ENCODE results near the gene C12orf54.
"Not testable (repeated sequence)": the region's sequence is repeated elsewhere in the genome, so short reads cannot be mapped to it uniquely, and the experiment has no call there.

Gene C12orf54

GRCh38 chr12:48482198-48482597 is at the start of gene C12orf54:
Gene C12orf54 (plus strand): TSS chr12:48482498. CDS start chr12:48483297, 799 bp downstream.
- in situ Hi-C loops (cut with HindIII; ENCODE audit: low sequenced_read_pairs), result no loop called here
- H3K4me3 ChIP-seq (ENCODE audit: low read depth, low read length), result no peak within 1 kb of the TSS
- no peak for DNase-seq (ENCODE audit: low read depth, low spot score)
- no peak for TF ChIP-seq CTCF (IDR thresholded peaks at IDR 0.05; ENCODE audit: low read depth, low read length)

- in situ Hi-C loops (cut with HindIII; ENCODE audit: low sequenced_read_pairs); DNase-seq (ENCODE audit: low read depth, low spot score); H3K4me3 ChIP-seq (ENCODE audit: low read depth, low read length): not testable (repeated sequence)
Observed at GRCh38 chr12:48434016-48434415, 48.3 kb upstream of the C12orf54 start.

GRCh38 chr12:48441069-48441468 is 41.2 kb upstream of the C12orf54 start:
- no peak for DNase-seq (ENCODE audit: low read depth, low spot score)
- in situ Hi-C loops (cut with HindIII; ENCODE audit: low sequenced_read_pairs), result no loop called here

GRCh38 chr12:48442179-48442847 is 40.0 kb upstream of the C12orf54 start:
- no peak for TF ChIP-seq CTCF (IDR thresholded peaks at IDR 0.05; ENCODE audit: low read depth, low read length)
- H3K4me3 ChIP-seq (ENCODE audit: low read depth, low read length), result no peak overlapping the region
- in situ Hi-C loops (cut with HindIII; ENCODE audit: low sequenced_read_pairs), result no loop called here
- no peak for DNase-seq (ENCODE audit: low read depth, low spot score)

More at GRCh38 chr12:48441069-48441468, 41.2 kb upstream of the C12orf54 start:
- TF ChIP-seq CTCF (IDR thresholded peaks at IDR 0.05; ENCODE audit: low read depth, low read length), result no peak
- no peak overlapping the region for H3K4me3 ChIP-seq (ENCODE audit: low read depth, low read length)

GRCh38 chr12:48445538-48445937 is 36.8 kb upstream of the C12orf54 start:
- H3K4me3 ChIP-seq (ENCODE audit: low read depth, low read length), result no peak overlapping the region
- in situ Hi-C loops (cut with HindIII; ENCODE audit: low sequenced_read_pairs), result no loop called here
- DNase-seq (ENCODE audit: low read depth, low spot score), result no peak
- no peak for TF ChIP-seq CTCF (IDR thresholded peaks at IDR 0.05; ENCODE audit: low read depth, low read length)

GRCh38 chr12:48446161-48446776 is 36.0 kb upstream of the C12orf54 start:
- H3K4me3 ChIP-seq (ENCODE audit: low read depth, low read length), result no peak overlapping the region
- DNase-seq (ENCODE audit: low read depth, low spot score), result no peak
- no peak for TF ChIP-seq CTCF (IDR thresholded peaks at IDR 0.05; ENCODE audit: low read depth, low read length)
- in situ Hi-C loops (cut with HindIII; ENCODE audit: low sequenced_read_pairs), result no loop called here

- no peak overlapping the region for H3K4me3 ChIP-seq (ENCODE audit: low read depth, low read length)
- DNase-seq (ENCODE audit: low read depth, low spot score), result no peak
- in situ Hi-C loops (cut with HindIII; ENCODE audit: low sequenced_read_pairs), result no loop called here
- no peak for TF ChIP-seq CTCF (IDR thresholded peaks at IDR 0.05; ENCODE audit: low read depth, low read length)
Observed at GRCh38 chr12:48447755-48448154, 34.5 kb upstream of the C12orf54 start.

Measured in astrocyte of the spinal cord (primary cell).